SIG-M5 treated with dmso at 0.1 percent for 504 hours (cell line): ENCODE results near the gene DMPK.
"Not testable (repeated sequence)": the region's sequence is repeated elsewhere in the genome, so short reads cannot be mapped to it uniquely, and the experiment has no call there.

Experiments
- DNase-seq: peaks from one replicate; lab custom pipeline; 2025; ENCODE audit not compliant: unreplicated experiment; lab: John Stamatoyannopoulos, UW

The DMPK gene

DNA sequence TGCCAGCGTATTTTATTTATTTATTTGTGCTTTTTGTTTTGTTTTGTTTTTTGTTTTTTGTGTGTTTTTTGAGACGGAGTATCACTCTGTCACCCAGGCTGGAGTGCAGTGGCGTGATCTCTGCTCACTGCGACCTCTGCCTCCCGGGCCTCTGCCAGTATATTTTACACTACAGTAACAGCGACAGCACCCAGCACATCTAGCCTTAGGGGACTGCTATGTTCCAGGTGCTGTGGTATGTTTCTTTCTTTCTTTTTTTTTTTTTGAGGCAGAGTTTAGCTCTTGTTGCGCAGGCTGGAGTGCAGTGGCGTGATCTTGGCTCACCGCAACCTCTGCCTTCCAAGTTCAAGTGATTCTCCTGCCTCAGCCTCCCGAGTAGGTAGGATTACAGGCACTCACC is 30.8 kb downstream of the DMPK start:
- not testable (repeated sequence) for DNase-seq

- no peak for DNase-seq
Observed at GRCh38 chr19:45747513-45747912, 34.8 kb downstream of the DMPK start.

GRCh38 chr19:45746866-45747265 is 35.4 kb downstream of the DMPK start:
- DNase-seq, result no peak

- DNase-seq, result no peak
Observed at GRCh38 chr19:45745606-45746005, 36.7 kb downstream of the DMPK start.

GRCh38 chr19:45742969-45743368 is 39.3 kb downstream of the DMPK start:
- DNase-seq, result no peak

- DNase-seq, result peak; percentile 83
Observed at GRCh38 chr19:45739498-45740439, 42.5 kb downstream of the DMPK start.

DNA sequence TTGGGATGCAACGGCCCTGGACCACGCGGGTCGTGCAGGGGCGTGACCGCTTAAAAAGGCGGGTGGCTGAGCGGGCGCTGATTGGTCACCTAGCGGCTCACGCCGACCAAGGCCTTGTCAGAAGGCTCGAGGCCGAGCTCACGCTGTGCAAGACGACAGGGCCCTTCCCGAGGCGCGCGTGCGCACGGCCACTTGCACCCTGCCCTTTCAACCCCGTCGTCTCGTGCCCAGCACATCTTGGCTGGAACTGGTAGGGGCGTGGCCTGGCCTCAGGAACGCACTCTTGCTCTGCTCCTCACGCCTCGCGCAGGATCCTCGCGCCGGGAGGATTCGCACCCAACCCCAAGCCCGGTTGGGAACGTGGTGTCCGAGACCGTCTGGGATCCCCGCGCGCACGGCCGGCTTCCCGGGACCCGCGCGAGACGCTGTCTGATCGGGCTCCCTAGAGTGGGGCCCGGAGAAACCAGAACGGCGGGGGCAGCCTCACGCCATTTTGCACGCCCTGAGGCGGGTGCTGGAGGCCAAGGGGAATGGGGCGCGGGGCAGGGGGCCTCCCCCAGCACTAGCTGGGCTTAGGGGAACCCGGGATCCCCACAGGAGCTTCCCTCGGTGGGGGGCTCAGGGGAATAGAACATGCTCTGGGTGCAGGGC is 49.0 kb downstream of the DMPK start, which contains the start of gene MEIOSIN:
Gene MEIOSIN, plus strand, starts transcription at position 280 of the 651 bp plus-strand sequence. CDS start 1,938 bp downstream, outside the sequence.
- no peak for DNase-seq

DNA sequence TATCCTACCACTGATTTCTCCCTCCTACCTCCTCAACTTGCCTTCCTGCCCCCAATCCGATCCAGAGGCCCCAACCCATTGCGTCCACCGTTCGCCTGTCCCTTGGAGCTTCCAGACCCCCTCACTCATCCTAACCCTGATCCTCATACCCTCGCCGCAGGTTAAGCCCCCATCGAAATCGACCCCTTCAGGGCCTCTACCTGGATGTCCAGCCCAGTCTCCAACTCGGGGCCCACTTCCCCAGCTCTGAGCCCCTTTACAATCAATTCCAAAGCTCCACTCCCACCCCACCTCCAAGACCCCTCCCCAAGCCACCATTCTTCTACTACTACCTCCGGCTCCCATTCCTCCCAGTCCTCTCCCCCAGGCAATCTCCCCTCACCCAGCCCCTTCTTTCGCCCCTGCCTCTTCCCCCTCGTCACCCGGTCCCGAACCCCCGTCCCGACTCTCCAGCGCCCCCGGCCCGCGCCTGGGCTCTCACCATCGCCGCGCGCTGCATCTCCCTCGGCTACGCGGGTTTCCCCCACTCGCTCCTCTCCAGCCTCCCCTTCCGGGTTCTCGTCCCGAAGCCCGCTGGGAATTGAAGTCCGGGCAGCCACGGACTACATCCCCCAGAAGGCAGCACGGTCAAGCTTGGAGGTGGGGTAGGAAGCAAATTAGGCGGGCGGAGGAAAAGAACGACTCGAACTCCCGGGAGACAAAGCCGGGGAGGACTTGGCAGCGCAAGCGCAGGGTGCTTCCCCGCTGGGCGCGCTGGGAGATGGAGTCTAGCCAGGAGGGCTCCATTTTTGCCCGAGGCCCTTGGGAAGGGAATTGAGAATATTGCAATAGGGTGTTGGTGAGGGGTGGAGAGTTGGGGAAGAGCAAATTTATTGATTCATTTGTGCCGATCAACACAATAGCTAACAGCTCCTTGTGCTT is 51.7 kb downstream of the DMPK start, which contains the start of gene FBXO46:
Gene FBXO46, minus strand, starts transcription at position 529 of the 921 bp plus-strand sequence. CDS start 17,401 bp downstream, outside the sequence.
- DNase-seq, result peak; percentile 97

DNA sequence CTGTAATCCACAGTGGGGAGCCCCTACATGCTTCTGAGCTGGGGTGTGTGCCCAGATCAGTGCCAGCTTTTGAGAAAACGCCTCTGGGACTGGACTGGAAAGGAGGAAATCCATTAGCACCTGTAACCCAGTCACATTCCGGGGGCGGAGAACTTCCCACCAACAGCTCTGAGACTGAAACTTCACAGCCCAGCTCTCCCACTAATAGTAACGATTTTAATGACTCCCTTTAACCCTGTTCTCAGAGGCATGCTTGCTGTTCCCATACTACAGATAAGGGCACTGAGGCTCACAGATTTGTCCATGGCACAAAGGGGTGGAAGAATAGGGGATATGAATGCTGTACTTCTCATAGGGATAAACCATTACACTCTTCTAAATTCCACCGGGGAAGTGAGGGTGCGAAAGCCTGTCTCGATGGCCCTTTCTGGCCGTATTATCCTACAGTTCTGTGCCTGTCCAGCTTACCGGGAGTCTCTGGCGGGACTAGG is 52.4 kb downstream of the DMPK start:
- DNase-seq, result no peak

DNA sequence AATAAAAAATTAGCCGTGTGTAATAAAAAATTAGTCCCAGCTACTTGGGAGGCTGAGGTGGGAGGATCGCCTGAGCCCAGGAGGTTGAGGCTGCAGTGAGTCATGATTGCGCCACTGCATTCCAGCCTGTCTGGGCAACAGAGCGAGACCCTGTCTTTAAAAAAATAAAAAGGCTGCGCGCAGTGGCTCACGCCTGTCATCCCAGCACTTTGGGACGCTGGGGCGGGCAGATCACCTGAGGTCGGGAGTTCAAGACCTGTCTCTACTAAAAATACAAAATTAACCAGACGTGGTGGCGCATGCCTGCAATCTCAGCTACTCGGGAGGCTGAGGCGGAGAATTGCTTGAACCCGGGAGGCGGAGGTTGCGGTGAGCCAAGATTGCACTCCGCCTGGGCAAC is 53.6 kb downstream of the DMPK start:
- DNase-seq, result not testable (repeated sequence)

- DNase-seq, result not testable (repeated sequence)
Observed at GRCh38 chr19:45720065-45720464, 62.2 kb downstream of the DMPK start.
